ENCODE measurements around the gene VIPR1.

The VIPR1 gene

GRCh38 chr3:42513121-42513520, 10.7 kb downstream of the VIPR1 start:
- DNase-seq = no peak

GRCh38 chr3:42513521-42513920, 11.1 kb downstream of the VIPR1 start:
- DNase-seq = no peak

- DNase-seq = no peak
These were observed 12.4 kb downstream of the VIPR1 start for GRCh38 chr3:42514876-42515275.

DNA sequence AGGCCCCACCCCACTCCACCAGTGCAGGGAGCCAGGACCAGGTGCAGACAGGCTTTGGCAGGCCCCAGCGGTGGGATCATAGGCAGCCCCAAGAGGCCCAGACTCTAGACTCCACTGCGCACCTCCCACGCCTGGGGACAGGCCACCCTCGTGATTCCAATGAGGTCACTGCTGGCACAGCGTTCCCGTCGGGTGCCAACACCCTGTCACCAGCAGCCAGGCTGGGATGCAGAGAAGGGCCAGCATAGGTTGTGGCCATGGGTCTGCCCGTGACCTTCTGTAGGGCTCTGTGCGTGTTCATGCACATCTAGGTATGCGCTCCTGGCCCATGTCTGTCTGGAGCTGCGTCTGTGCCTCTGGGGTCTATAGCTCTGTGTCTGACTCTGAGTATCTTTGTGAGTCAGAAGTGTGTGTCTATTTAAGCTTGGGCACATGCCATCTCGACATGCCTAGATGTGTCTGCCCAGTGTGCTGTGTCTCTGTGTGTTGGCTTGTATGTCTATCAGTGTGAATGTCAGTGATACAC, 13.0 kb downstream of the VIPR1 start:
- DNase-seq = no peak

DNA sequence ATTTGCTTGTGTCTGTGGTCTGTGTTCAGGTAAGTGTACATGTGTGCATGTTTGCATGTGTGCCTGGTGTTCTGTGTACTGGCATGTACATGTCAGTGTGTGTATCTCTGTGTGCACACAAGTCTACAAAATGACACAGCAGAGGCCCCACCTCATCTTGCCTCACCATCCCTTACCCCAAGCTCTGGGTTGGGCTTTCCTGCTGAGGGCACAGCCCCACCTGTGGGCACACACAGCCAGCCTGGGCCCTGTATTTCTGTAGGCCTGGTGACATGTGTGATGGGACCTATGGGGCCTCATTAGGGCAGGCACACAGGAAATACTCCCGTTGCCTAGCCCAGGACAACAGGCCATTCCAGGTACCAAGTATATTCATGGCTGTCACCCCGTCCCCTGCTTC, 13.5 kb downstream of the VIPR1 start:
- no peak for DNase-seq

- no peak for DNase-seq
These were observed 14.0 kb downstream of the VIPR1 start for GRCh38 chr3:42516443-42516842.

- DNase-seq = no peak
These were observed 14.7 kb downstream of the VIPR1 start for GRCh38 chr3:42517117-42517516.

DNA sequence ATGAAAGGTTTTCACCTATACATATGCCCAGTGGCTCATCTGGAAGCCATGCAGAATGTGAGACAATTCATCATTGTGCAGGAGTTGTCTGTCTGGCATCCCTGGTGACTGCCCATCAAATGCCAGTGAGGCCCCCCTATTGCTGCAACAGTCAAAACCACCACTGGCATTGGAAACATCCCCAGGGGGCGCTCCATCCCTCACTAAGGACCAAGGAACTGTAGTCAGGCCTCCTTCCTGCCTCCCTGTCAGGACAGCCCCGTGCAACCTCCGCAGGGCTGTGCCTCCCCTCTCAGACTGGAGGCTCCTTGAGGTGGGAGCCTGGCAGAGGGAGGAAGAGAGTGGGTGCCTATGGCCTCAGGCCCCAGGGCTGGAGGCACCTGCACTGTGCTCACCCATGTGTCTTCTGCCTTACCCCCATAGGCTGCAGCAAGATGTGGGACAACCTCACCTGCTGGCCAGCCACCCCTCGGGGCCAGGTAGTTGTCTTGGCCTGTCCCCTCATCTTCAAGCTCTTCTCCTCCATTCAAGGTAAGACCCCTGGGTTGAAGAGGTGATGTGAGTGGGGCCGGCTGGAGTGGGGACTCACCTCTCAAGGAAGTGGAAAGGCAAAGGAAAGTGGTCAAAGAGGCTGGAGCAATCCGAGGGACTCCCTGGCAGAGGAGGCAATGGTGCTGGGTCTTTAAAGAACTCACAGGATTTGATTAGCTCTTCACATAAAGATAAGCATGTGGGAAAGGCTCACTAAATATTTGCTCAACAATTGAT, 16.5 kb downstream of the VIPR1 start:
- no peak for DNase-seq

DNA sequence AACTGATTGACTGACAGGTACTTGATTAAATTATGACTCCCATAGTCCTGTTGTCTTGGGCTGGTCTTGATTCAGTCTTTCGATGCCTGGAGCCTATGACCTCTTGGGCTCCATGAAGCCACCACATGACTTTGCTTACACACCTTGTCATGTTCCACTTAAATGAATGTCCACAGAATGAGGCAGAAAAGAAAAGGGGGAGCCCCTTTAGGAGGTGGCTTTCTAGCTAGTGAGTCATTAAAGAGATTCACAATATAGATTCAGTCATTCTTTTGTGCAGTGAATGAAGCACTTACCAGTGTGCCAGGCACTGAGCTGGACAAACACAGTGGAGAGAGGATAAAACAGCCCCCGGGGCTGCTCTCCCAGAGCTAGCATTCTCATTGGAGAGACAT, 17.1 kb downstream of the VIPR1 start:
- DNase-seq = no peak

DNA sequence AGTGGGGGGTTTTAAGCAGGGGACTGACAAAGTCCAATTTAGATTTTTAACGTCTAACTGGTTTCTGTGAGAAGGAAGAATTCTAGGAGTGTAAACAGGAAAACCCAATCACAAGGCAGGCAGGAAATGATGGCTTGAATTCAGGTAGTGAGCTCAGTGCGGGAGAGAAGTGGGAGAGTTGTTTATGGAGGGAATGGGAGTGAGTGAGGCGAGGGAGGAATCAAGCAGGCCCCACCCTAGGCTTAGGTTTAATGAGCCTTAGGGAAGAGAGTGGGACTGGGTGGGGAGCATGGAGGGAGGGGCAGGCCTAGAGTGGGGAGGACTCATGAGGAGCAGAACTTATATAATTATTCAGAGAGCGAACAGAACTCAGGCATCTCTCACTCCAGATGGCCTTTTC, 17.9 kb downstream of the VIPR1 start:
- DNase-seq = no peak

GRCh38 chr3:42520906-42521305, 18.5 kb downstream of the VIPR1 start:
- DNase-seq = no peak

GRCh38 chr3:42524751-42525150, 22.3 kb downstream of the VIPR1 start:
- no peak for DNase-seq

- DNase-seq = no peak
These were observed 22.8 kb downstream of the VIPR1 start for GRCh38 chr3:42525212-42525611.

DNA sequence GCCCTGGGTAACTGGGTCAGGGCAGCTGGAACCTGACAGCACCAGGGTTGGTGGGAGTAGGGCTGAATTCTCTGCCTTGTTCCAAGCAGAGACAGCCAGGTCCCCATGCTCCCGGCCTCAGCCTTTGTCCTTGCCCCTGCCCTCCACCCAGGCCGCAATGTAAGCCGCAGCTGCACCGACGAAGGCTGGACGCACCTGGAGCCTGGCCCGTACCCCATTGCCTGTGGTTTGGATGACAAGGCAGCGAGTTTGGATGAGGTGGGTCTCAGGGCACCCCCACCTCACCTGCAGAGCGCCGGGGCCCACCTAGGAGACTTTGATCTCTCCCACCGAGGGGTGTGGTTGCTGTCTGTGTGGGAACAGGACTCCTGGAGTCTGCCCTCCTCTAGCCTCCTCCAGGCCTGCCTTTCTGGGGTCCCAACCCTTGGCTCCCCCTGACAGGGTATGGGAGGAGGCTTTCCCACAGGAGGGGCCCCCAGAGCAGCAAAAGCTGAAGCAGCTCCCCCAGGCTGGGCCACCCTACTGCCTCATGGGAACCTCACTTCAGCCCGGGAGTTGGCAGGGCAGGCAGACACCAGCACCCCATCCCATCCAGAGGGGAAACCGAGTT, 23.4 kb downstream of the VIPR1 start:
- no peak for DNase-seq

GRCh38 chr3:42526616-42527367, 24.3 kb downstream of the VIPR1 start:
- no peak for DNase-seq

DNA sequence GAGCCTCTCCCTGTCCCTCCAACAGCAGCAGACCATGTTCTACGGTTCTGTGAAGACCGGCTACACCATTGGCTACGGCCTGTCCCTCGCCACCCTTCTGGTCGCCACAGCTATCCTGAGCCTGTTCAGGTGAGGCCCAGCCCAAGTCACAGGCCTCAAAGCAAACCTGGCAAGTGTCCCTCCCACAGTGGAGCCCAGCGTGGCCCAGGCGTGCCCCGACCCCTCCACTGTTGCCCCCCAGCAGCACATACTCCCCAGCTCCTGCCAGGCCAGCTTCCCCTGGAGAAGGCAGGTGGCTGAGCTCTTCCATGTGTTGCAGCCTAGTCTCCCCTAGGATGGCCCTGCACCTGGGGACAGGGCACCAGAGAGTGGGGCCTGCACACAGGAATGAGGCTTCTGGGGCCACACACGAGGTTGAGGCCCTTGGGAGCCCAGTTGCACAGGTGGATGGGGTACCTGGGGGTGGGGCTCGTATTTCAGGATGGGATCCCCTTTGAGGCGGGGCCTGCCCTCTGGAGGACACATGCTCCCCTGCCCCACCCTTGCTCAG, 25.0 kb downstream of the VIPR1 start:
- DNase-seq = no peak

GRCh38 chr3:42529468-42529867, 27.0 kb downstream of the VIPR1 start:
- DNase-seq = no peak

- DNase-seq = no peak
These were observed 27.6 kb downstream of the VIPR1 start for GRCh38 chr3:42530073-42530472.

DNA sequence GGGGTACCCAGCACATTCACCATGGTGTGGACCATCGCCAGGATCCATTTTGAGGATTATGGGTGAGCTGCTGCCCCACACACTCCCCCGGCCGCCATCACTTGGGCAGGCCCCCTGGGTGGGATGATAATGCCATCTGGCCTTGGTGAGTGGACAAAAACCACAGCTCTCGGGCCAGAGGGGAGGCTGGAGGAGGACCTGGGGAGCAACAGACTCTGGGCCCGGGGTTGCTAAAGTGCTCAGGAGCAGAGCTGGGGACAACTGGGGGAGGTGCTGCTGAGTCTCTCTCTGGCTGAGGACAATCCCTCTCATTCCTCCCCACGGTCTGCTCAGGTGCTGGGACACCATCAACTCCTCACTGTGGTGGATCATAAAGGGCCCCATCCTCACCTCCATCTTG, 29.0 kb downstream of the VIPR1 start:
- no peak for DNase-seq

DNA sequence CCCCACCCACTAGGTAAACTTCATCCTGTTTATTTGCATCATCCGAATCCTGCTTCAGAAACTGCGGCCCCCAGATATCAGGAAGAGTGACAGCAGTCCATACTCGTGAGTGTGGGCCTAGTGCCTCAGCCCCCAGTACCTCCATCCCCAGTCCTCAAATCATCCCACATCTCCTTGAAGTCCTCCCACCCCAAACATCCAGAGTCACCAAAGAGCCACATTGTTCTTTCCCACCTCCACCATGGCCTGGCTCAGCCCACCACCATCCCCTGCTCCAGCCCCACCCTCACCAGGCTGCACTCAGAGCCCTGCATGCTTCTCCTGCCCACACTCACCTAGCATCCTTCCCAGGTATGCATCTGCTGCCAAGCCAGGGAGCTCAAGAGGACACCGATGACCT, 29.8 kb downstream of the VIPR1 start:
- no peak for DNase-seq

DNA sequence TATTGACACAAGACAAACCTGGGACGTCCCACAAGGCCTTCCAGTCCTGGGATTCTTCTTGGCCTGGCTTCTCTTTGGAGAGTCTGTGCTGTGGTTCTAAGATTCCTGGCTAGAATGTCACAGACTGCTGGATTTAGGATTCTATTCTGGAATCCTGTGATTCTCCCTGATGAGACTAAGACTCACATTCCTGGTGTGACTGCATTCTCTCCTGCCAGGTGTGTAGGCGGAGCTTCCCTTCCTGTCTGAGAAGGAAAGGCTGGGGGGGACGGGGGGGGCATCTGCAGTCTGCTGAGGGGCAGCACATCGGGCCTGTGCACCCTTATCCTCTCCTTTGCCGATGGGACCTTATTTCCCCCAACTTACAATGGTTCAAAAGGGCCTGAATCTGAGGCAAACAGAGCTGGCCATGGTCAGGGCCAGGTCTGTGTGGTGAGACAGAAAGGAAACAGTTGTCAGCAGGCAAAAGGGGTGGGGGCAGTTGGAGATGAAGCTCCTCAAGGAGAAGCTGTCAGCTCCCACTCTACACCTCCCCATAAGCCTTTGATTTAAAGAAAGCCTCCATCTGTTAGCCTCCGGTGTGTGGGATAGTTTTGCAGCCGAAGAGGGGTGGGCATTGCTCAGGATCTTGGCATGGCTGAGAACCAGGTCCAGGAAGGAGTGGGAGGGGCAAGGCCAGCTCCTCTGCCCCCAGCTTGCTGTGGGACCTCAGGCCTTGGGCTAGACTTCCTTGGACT, 30.9 kb downstream of the VIPR1 start:
- DNase-seq = no peak

DNA sequence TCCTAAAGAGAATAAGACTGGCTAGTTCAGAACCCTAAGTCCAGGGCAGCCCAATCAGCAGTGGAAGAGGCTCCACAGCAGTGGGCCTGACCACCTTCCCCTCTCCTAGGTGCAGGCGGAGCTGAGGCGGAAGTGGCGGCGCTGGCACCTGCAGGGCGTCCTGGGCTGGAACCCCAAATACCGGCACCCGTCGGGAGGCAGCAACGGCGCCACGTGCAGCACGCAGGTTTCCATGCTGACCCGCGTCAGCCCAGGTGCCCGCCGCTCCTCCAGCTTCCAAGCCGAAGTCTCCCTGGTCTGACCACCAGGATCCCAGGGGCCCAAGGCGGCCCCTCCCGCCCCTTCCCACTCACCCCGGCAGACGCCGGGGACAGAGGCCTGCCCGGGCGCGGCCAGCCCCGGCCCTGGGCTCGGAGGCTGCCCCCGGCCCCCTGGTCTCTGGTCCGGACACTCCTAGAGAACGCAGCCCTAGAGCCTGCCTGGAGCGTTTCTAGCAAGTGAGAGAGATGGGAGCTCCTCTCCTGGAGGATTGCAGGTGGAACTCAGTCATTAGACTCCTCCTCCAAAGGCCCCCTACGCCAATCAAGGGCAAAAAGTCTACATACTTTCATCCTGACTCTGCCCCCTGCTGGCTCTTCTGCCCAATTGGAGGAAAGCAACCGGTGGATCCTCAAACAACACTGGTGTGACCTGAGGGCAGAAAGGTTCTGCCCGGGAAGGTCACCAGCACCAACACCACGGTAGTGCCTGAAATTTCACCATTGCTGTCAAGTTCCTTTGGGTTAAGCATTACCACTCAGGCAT, 33.7 kb downstream of the VIPR1 start:
- no peak for DNase-seq
